LNCAP (cell line): Measurements from ENCODE around the gene CCR2.

Source experiments
- CTCF ChIP-seq: fragments of 450-650 bp; IDR thresholded peaks from 2 replicates; pipeline ENCODE4 v1.5.1; 2017; ENCODE audit warnings: mild to moderate bottlenecking

Gene CCR2

DNA sequence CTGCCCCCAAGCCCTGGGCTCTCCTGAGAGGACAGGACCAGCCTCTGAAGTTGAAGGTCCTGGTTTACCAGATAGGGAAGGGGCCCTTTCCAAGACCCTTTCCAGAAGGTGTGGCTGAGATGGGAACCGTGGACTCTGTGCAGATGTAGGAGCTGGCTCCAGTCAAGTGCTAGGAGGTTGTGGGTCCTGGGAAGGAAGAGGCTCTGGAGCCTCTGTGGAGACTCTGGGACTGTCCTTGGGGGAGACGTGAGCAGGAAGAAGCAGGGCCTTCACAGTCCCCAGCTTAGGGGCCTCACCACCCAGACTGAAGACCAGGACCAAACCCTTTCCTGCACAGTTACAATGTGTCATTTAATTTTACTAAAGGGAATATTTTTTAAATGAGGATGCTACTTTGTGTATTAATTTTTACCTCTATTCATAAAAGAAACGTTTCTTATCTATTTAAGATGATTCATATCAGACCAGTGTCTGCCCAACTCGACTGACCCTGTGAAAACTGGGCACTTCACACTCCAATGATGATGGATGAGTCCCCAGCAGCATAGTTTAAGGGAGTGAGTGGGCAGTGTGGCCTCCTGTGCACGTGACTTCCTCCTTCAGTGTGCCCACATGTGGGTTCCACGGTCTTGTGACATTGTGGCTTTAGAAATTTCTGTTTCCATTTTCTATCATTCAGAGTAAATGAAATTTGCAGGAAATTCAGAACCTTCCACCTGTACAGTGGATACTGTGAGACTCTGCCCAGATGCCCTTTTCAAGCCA is 42.0 kb downstream of the CCR2 start:
- no peak for TF ChIP-seq CTCF

- TF ChIP-seq CTCF = no peak
Observed at GRCh38 chr3:46397111-46397510, 43.2 kb downstream of the CCR2 start.

- no peak for TF ChIP-seq CTCF
Observed at GRCh38 chr3:46398186-46398955, 44.5 kb downstream of the CCR2 start.

DNA sequence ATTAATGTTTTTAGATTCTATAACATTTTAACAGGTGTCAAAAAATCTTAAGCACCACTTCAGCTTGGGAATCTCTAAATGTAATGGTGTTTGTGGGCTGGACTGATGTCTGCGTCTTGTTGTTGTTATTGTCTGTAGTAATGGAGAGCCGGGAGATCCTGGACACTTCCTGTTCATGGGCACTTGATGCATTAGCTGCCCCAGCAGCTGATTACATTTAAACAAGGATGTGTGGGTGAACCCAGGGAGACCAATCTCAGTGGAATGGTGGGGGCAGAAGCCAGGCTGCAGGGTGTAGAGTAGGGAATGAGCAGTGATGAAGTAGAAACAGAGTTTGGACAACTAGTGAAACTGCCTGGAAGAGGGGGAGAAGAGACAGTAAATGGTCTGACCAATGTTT is 45.2 kb downstream of the CCR2 start:
- no peak for TF ChIP-seq CTCF

GRCh38 chr3:46399557-46399956 is 45.6 kb downstream of the CCR2 start:
- TF ChIP-seq CTCF = no peak

DNA sequence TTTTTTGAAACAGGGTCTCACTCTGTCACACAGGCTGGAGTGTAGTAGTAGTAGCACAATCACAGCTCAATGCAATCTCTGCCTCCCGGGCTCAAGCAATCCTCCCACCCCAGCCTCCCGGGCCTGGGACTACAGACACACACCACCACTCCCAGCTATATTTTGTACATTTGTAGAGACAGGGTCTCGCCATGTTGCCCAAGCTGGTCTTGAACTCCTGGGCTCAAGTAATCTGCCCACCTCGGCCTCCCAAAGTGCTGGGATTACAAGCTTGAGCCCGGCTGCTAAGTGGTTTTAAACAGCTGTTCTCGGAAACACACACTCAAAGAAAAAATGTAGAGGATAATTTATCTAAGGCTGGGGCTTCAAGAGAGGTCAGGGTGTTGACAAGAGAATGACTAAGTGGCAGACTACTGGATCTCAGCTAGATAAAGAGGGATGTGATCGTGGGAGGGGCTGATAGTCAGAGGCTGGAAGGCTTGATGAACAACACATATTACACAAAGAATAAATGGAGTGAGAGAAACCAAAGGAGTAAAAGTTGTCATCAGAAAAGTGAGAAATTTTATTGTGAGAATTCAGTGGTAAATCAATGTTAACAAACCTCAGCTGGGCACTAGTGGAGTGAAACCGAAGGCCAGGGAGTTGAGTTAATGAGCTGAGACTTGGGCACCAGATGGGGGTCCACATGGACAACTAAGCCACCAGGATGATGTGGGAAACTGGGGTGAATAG is 46.3 kb downstream of the CCR2 start:
- TF ChIP-seq CTCF = no peak

DNA sequence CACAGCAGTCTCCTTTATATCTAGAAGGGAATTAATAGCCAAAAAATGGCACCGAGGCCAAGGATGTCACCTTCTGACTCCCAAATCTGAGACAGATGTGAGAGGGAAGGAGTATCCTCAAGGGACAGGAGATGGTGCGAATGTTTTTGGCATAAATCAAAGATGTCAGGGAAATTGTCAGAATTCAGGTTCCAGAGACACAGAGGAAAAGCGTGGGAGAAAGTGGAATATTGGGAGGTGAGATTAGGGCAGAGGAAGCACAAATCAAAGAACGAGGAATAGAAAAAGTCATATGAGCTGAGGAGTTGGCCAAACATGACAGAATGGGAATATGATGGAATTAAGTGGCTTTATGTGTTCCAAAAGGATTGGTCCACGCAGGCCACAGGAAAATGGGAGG is 46.9 kb downstream of the CCR2 start:
- no peak for TF ChIP-seq CTCF
